Mesendoderm (in vitro differentiated cells): Measurements from ENCODE around the gene DDX1.

Source experiments
- DNase-seq: peaks from one replicate; pipeline ENCODE4 v3.0.0; 2013
- H2AK5ac ChIP-seq: 2 replicates; pipeline ENCODE4 v1.6.1; 2013; ENCODE audit warnings: low read length, inconsistent platforms
- H2BK120ac ChIP-seq: 2 replicates; pipeline ENCODE4 v1.6.1; 2013; ENCODE audit warnings: low read depth, mild to moderate bottlenecking, low read length, moderate library complexity, mixed read lengths
- H2BK15ac ChIP-seq: replicated peaks from 2 replicates; pipeline ENCODE4 v1.6.1; 2013; ENCODE audit warnings: low read depth, mild to moderate bottlenecking, moderate library complexity
- H2BK5ac ChIP-seq: 2 replicates; pipeline ENCODE4 v1.6.1; 2013; ENCODE audit warnings: low read length, inconsistent platforms
- H3K18ac ChIP-seq: 2 replicates; pipeline ENCODE4 v1.6.1; 2013; ENCODE audit warnings: mild to moderate bottlenecking, low read length, mixed read lengths
- H3K23ac ChIP-seq: one replicate; pipeline ENCODE4 v1.6.1; 2013; ENCODE audit warnings: low read length
- H3K27ac ChIP-seq: 2 replicates; pipeline ENCODE4 v1.5.1; 2013; ENCODE audit warnings: low read depth, mild to moderate bottlenecking, inconsistent platforms, low read length, moderate library complexity
- H3K27me3 ChIP-seq: 2 replicates; pipeline ENCODE4 v1.6.1; 2013; ENCODE audit warnings: low read length, control low read depth, mild to moderate bottlenecking, inconsistent platforms; ENCODE audit not compliant: insufficient read depth, poor library complexity
- H3K36me3 ChIP-seq: 2 replicates; pipeline ENCODE4 v1.6.1; 2013; ENCODE audit warnings: low read length, inconsistent platforms; ENCODE audit not compliant: control insufficient read depth, insufficient read depth
- H3K4ac ChIP-seq: one replicate; pipeline ENCODE4 v1.6.1; 2013; ENCODE audit warnings: low read depth, mild to moderate bottlenecking, low read length, moderate library complexity
- H3K4me1 ChIP-seq: 2 replicates; pipeline ENCODE4 v1.6.1; 2013; ENCODE audit warnings: low read depth, low read length, inconsistent platforms; ENCODE audit not compliant: control insufficient read depth
- H3K4me2 ChIP-seq: 2 replicates; pipeline ENCODE4 v1.6.1; 2013; ENCODE audit warnings: low read length
- H3K4me3 ChIP-seq: 2 replicates; pipeline ENCODE4 v1.5.1; 2013; ENCODE audit warnings: mild to moderate bottlenecking, low read length
- H3K56ac ChIP-seq: one replicate; pipeline ENCODE4 v1.6.1; 2013; ENCODE audit warnings: low read length
- H3K79me1 ChIP-seq: 2 replicates; pipeline ENCODE4 v1.6.1; 2013; ENCODE audit warnings: low read length, inconsistent platforms
- H3K79me2 ChIP-seq: 2 replicates; pipeline ENCODE4 v1.6.1; 2013; ENCODE audit warnings: mild to moderate bottlenecking, low read length; ENCODE audit not compliant: control insufficient read depth, insufficient read depth
- H3K9ac ChIP-seq: 2 replicates; pipeline ENCODE4 v1.6.1; 2013; ENCODE audit warnings: low read length, inconsistent platforms
- H4K5ac ChIP-seq: one replicate; pipeline ENCODE4 v1.6.1; 2013; ENCODE audit warnings: low read length
- H4K8ac ChIP-seq: one replicate; pipeline ENCODE4 v1.6.1; 2013; ENCODE audit warnings: low read depth, mild to moderate bottlenecking, control low read depth, low read length, moderate library complexity
- WGBS: extraction: QIAGEN DNeasy Blood & Tissue Kit; methylation state at CpG from one replicate; pipeline ENCODE4 v1.1.7; 2013; ENCODE audit warnings: low lambda C conversion rate, missing lambda C conversion rate; ENCODE audit not compliant: insufficient coverage; ENCODE audit errors: extremely low coverage; 5-methylcytosine and 5-hydroxymethylcytosine counted together

Gene DDX1

GRCh38 chr2:15617778-15618448 is 26.2 kb downstream of the DDX1 start:
- Histone ChIP-seq H3K36me3 (peaks cover 5% of the 10 kb centered on the region), H4K8ac (no peak overlapping the region), H3K27ac (no peak overlapping the region), H3K23ac (no peak overlapping the region), H2BK120ac (no peak overlapping the region), H3K79me2 (no peaks in the 10 kb centered on the region), H3K79me1 (no peaks in the 10 kb centered on the region), H2BK15ac (no peak overlapping the region), H3K9ac (no peak overlapping the region), H3K18ac (no peak overlapping the region), H3K27me3 (no peaks in the 10 kb centered on the region), H4K5ac (no peak overlapping the region), H3K4ac (no peak overlapping the region), H3K56ac (no peak overlapping the region), H3K4me2 (no peak overlapping the region), H2BK5ac (no peak overlapping the region), H3K4me3 (no peak overlapping the region), H2AK5ac (no peak overlapping the region), H3K4me1 (no peaks in the 10 kb centered on the region)
- WGBS = no CpG with 5 or more reads among the region's 4 CpGs
- no peak for DNase-seq

DNA sequence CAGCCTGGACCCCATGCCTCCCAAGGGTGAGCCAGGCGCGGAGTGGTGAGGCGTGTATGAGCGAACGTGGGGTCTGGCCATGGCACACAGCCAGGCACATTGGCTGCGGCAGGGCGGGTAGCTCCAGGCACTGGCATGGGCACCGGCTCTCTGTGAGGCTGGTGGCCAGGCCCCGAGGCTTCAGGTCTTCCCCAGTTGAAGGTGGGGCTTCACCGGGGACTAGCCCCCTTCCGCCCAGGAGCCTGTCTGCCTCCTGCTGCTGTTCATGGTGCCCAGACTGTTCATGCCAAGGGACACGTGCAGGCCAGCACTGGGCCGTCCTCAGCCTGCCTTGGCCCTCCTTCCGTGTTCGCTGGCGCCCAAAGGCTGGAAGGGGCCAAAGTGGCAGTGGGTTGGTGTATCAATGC is 26.8 kb downstream of the DDX1 start:
- Histone ChIP-seq H3K18ac (no peak overlapping the region), H3K56ac (no peak overlapping the region), H2BK15ac (no peak overlapping the region), H3K79me1 (no peaks in the 10 kb centered on the region), H4K8ac (no peak overlapping the region), H2AK5ac (no peak overlapping the region), H3K23ac (no peak overlapping the region), H3K27ac (no peak overlapping the region), H2BK120ac (no peak overlapping the region), H2BK5ac (no peak overlapping the region), H3K36me3 (peaks cover 5% of the 10 kb centered on the region), H3K9ac (no peak overlapping the region), H3K4me2 (no peak overlapping the region), H3K4me1 (no peaks in the 10 kb centered on the region), H4K5ac (no peak overlapping the region), H3K4ac (no peak overlapping the region), H3K27me3 (no peaks in the 10 kb centered on the region), H3K79me2 (no peaks in the 10 kb centered on the region), H3K4me3 (no peak overlapping the region)
- DNase-seq = no peak
- WGBS = no CpG with 5 or more reads among the region's 16 CpGs

DNA sequence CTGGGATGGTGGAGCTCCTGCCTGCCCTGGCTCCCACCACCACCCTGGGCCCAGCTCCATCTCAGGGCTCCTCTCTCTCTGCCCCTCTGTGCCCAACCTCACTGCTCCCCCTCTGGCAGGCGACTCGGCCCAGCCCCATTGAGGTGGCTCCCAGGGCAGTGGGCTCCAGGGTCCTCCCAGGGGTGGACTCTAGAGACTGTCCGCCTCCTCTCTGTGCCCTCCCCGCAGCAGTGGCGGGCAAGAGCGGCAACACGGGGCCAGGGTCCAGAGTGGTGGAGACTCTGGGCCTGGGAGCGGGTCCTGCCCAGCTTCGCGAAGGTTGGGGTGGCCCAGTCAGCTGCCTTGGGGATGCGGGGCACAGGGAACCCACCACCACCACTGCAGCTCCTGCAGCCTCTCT is 27.4 kb downstream of the DDX1 start:
- H3K4ac ChIP-seq = no peak overlapping the region
- no peak overlapping the region for H3K18ac ChIP-seq
- H3K36me3 ChIP-seq = peaks cover 4% of the 10 kb centered on the region
- H4K8ac ChIP-seq = no peak overlapping the region
- no peak overlapping the region for H2BK120ac ChIP-seq
- no peak overlapping the region for H2BK15ac ChIP-seq
- no peak overlapping the region for H3K4me3 ChIP-seq
- no peak overlapping the region for H4K5ac ChIP-seq
- H3K79me1 ChIP-seq = no peaks in the 10 kb centered on the region
- no peak overlapping the region for H2AK5ac ChIP-seq
- H3K79me2 ChIP-seq = no peaks in the 10 kb centered on the region
- no peaks in the 10 kb centered on the region for H3K27me3 ChIP-seq
- H3K23ac ChIP-seq = no peak overlapping the region
- no peaks in the 10 kb centered on the region for H3K4me1 ChIP-seq
- DNase-seq = no peak
- no peak overlapping the region for H3K27ac ChIP-seq
- H2BK5ac ChIP-seq = no peak overlapping the region
- no peak overlapping the region for H3K9ac ChIP-seq
- H3K4me2 ChIP-seq = no peak overlapping the region
- no CpG with 5 or more reads among the region's 11 CpGs for WGBS
- no peak overlapping the region for H3K56ac ChIP-seq

DNA sequence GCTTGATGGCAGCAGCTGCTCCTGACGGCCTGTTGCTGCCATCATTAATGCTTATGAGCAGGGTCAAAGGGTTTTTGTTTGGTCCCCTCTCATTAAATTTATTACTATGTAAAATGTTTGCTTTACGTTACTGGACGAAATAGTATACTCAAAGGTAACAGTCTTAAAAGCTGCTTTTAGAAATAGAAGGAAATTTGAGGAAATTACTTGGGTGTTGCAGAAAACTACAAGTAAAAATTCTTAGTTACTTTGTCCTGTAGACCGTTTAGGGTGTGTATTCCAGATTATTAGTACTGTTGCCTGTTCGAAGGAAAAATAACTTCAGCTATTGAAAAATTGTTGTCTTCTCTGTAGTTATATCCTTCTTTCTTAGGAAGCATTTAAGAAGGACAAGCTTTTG is 27.8 kb downstream of the DDX1 start:
- Histone ChIP-seq H4K8ac (no peak overlapping the region), H2AK5ac (no peak overlapping the region), H3K79me2 (no peaks in the 10 kb centered on the region), H3K18ac (no peak overlapping the region), H2BK15ac (no peak overlapping the region), H4K5ac (no peak overlapping the region), H3K23ac (no peak overlapping the region), H3K27me3 (no peaks in the 10 kb centered on the region), H3K27ac (no peak overlapping the region), H3K4me3 (no peak overlapping the region), H3K4me1 (no peaks in the 10 kb centered on the region), H3K4me2 (no peak overlapping the region), H3K56ac (no peak overlapping the region), H3K9ac (no peak overlapping the region), H3K79me1 (no peaks in the 10 kb centered on the region), H3K36me3 (peaks cover 4% of the 10 kb centered on the region), H2BK5ac (no peak overlapping the region), H2BK120ac (no peak overlapping the region), H3K4ac (no peak overlapping the region)
- WGBS = no CpG with 5 or more reads among the region's 5 CpGs
- no peak for DNase-seq

- Histone ChIP-seq H2AK5ac (no peak overlapping the region), H3K27ac (no peak overlapping the region), H3K56ac (no peak overlapping the region), H3K27me3 (no peaks in the 10 kb centered on the region), H3K4me1 (no peaks in the 10 kb centered on the region), H2BK120ac (no peak overlapping the region), H3K4ac (no peak overlapping the region), H4K8ac (no peak overlapping the region), H2BK5ac (no peak overlapping the region), H3K9ac (no peak overlapping the region), H4K5ac (no peak overlapping the region), H3K79me2 (no peaks in the 10 kb centered on the region), H3K4me2 (no peak overlapping the region), H3K79me1 (no peaks in the 10 kb centered on the region), H3K36me3 (peaks cover 4% of the 10 kb centered on the region), H3K18ac (no peak overlapping the region), H3K23ac (no peak overlapping the region), H3K4me3 (no peak overlapping the region), H2BK15ac (no peak overlapping the region)
- no CpG with 5 or more reads among the region's 4 CpGs for WGBS
- DNase-seq = no peak
Observed at GRCh38 chr2:15619938-15620337, 28.3 kb downstream of the DDX1 start.

DNA sequence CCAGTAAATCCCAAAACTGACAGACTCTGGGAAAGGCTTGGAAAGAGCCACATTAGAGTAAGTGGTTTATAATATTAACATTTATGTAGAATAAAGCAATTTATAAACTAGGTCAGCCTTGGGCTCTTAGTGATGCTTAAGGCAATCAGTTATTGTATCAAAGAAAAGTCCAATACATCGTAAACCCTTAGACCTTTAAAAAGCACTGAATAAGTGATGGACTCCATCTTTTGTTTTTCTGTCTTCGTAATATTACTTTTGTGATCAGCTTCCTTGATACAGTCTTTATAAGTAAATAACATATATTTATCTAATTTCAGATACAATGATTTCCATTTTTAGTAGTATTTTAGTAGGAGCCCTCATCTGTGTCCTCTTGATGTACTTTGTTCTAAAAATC is 28.7 kb downstream of the DDX1 start:
- H2BK120ac ChIP-seq = no peak overlapping the region
- H3K4ac ChIP-seq = no peak overlapping the region
- H3K27ac ChIP-seq = no peak overlapping the region
- no peaks in the 10 kb centered on the region for H3K27me3 ChIP-seq
- no peak overlapping the region for H4K8ac ChIP-seq
- no peak overlapping the region for H2BK5ac ChIP-seq
- no peak overlapping the region for H3K4me2 ChIP-seq
- no peak overlapping the region for H3K23ac ChIP-seq
- no peak overlapping the region for H4K5ac ChIP-seq
- H3K18ac ChIP-seq = no peak overlapping the region
- H3K4me3 ChIP-seq = no peak overlapping the region
- no peaks in the 10 kb centered on the region for H3K79me2 ChIP-seq
- no peaks in the 10 kb centered on the region for H3K79me1 ChIP-seq
- H2BK15ac ChIP-seq = no peak overlapping the region
- WGBS = no CpG with 5 or more reads among the region's 2 CpGs
- DNase-seq = no peak
- H3K56ac ChIP-seq = no peak overlapping the region
- H3K9ac ChIP-seq = no peak overlapping the region
- H3K4me1 ChIP-seq = no peaks in the 10 kb centered on the region
- no peak overlapping the region for H2AK5ac ChIP-seq
- peaks cover 2% of the 10 kb centered on the region for H3K36me3 ChIP-seq
